T-helper 17 cell (primary cell): ENCODE measurements around the gene RASGRP3. TPM values are rescaled to one million over a fixed set of nuclear protein-coding genes. Genes with fewer than 3 reads are reported as not detected.

Source experiments
- ATAC-seq: fragments of 150-1000 bp; cut with Tn5 transposase; 2 replicates; pipeline ENCODE4 v1.10.0; 2021; ENCODE audit warnings: mild to moderate bottlenecking, moderate library complexity
- DNase-seq, 3 donors: peaks; one replicate each; pipeline versions ENCODE4 v3.0.0 to v3.0.0-alpha.2; 2020 to 2021
- H3K9me3 ChIP-seq: one replicate; pipeline ENCODE4 v1.7.0; 2013; ENCODE audit warnings: low read length, mild to moderate bottlenecking; ENCODE audit not compliant: control insufficient read depth, poor library complexity, severe bottlenecking
- H3K27ac Mint-ChIP-seq: one replicate; pipeline ENCODE4 v1.8.0; 2022; ENCODE audit warnings: mild to moderate bottlenecking, moderate library complexity, mixed read lengths
- H3K27me3 Mint-ChIP-seq: one replicate; pipeline ENCODE4 v1.8.0; 2022; ENCODE audit warnings: mixed read lengths
- H3K36me3 Mint-ChIP-seq: one replicate; pipeline ENCODE4 v1.8.0; 2022; ENCODE audit warnings: low read depth, mixed read lengths
- H3K4me1 Mint-ChIP-seq: one replicate; pipeline ENCODE4 v1.8.0; 2022; ENCODE audit warnings: mild to moderate bottlenecking, mixed read lengths
- H3K4me3 Mint-ChIP-seq: one replicate; pipeline ENCODE4 v1.8.0; 2022; ENCODE audit warnings: mild to moderate bottlenecking, moderate library complexity, mixed read lengths
- total RNA-seq, 4 donors: library from RNA in 2 of 4; stranded (reverse) in 2 of 4; gene quantifications; one replicate each; pipeline ENCODE4 v1.2.3 and lab custom pipeline; 2022 to 2026

Gene RASGRP3
- total RNA-seq, 2 donors from 2014 or later, result 3.9 to 13.5 TPM

- Mint-ChIP-seq H3K27me3 (peaks cover 5% of the 10 kb centered on the region), H3K4me1 (peaks cover 8% of the 10 kb centered on the region), H3K27ac (no peak overlapping the region), H3K36me3 (no peaks in the 10 kb centered on the region), H3K4me3 (no peak overlapping the region)
- no peaks in the 10 kb centered on the region for H3K9me3 ChIP-seq
- no peak for ATAC-seq
- DNase-seq, result no peak
Observed at GRCh38 chr2:33469238-33469637, 7.2 kb upstream of the RASGRP3 start.

- ATAC-seq (peak; percentile 77), DNase-seq (peak; percentile 44 to 77 (median 58))
- H3K27ac Mint-ChIP-seq, result peak overlapping the region; percentile 99
- peaks cover 22% of the 10 kb centered on the region for H3K4me1 Mint-ChIP-seq
- peak overlapping the region; percentile 96 for H3K4me3 Mint-ChIP-seq
- H3K27me3 Mint-ChIP-seq, result peaks cover 5% of the 10 kb centered on the region
- no peaks in the 10 kb centered on the region for H3K36me3 Mint-ChIP-seq
- H3K9me3 ChIP-seq, result no peaks in the 10 kb centered on the region
Observed at GRCh38 chr2:33475224-33476130, 972 bp upstream of the RASGRP3 start.

- H3K36me3 Mint-ChIP-seq, result no peaks in the 10 kb centered on the region
- DNase-seq (no peak), ATAC-seq (no peak)
- peaks cover 26% of the 10 kb centered on the region for H3K4me1 Mint-ChIP-seq
- peak overlapping the region; percentile 96 for H3K4me3 Mint-ChIP-seq
- no peaks in the 10 kb centered on the region for H3K9me3 ChIP-seq
- H3K27ac Mint-ChIP-seq, result peak overlapping the region; percentile 99
- H3K27me3 Mint-ChIP-seq, result peaks cover 5% of the 10 kb centered on the region
Observed at GRCh38 chr2:33476793-33477190, 343 bp downstream of the RASGRP3 start.

- H3K4me1 Mint-ChIP-seq, result peaks cover 29% of the 10 kb centered on the region
- no peaks in the 10 kb centered on the region for H3K9me3 ChIP-seq
- peaks cover 3% of the 10 kb centered on the region for H3K36me3 Mint-ChIP-seq
- H3K27me3 Mint-ChIP-seq, result no peaks in the 10 kb centered on the region
- peak overlapping the region; percentile 99 for H3K27ac Mint-ChIP-seq
- DNase-seq, result no peak
- no peak for ATAC-seq
- H3K4me3 Mint-ChIP-seq, result peak overlapping the region; percentile 96
Observed at GRCh38 chr2:33477473-33478468, 1.3 kb downstream of the RASGRP3 start.

GRCh38 chr2:33478968-33479731 is 2.7 kb downstream of the RASGRP3 start:
- no peak for ATAC-seq
- Mint-ChIP-seq H3K27ac (peak overlapping the region; percentile 99), H3K4me3 (no peak overlapping the region), H3K36me3 (peaks cover 3% of the 10 kb centered on the region), H3K27me3 (no peaks in the 10 kb centered on the region), H3K4me1 (peaks cover 28% of the 10 kb centered on the region)
- no peaks in the 10 kb centered on the region for H3K9me3 ChIP-seq
- DNase-seq, result no peak

- peaks cover 3% of the 10 kb centered on the region for H3K9me3 ChIP-seq
- Mint-ChIP-seq H3K27me3 (no peaks in the 10 kb centered on the region), H3K4me1 (peaks cover 14% of the 10 kb centered on the region), H3K4me3 (no peak overlapping the region), H3K27ac (no peak overlapping the region), H3K36me3 (peaks cover 3% of the 10 kb centered on the region)
- DNase-seq, result no peak
- no peak for ATAC-seq
Observed at GRCh38 chr2:33482518-33482917, 6.1 kb downstream of the RASGRP3 start.

GRCh38 chr2:33484042-33484621 is 7.7 kb downstream of the RASGRP3 start:
- Mint-ChIP-seq H3K27ac (peak overlapping the region; percentile 27), H3K36me3 (peaks cover 3% of the 10 kb centered on the region)
- ATAC-seq, result no peak

GRCh38 chr2:33485051-33485450 is 8.6 kb downstream of the RASGRP3 start:
- no peak overlapping the region for H3K4me3 Mint-ChIP-seq
- no peak for ATAC-seq
- peak overlapping the region; percentile 27 for H3K27ac Mint-ChIP-seq
- H3K9me3 ChIP-seq, result peaks cover 3% of the 10 kb centered on the region
- no peaks in the 10 kb centered on the region for H3K27me3 Mint-ChIP-seq
- H3K36me3 Mint-ChIP-seq, result peaks cover 4% of the 10 kb centered on the region
- DNase-seq, result no peak
- H3K4me1 Mint-ChIP-seq, result peaks cover 11% of the 10 kb centered on the region

More at GRCh38 chr2:33484042-33484621, 7.7 kb downstream of the RASGRP3 start:
- peaks cover 3% of the 10 kb centered on the region for H3K9me3 ChIP-seq
- no peaks in the 10 kb centered on the region for H3K27me3 Mint-ChIP-seq
- peak overlapping the region; percentile 50 for H3K4me3 Mint-ChIP-seq
- no peak for DNase-seq
- peaks cover 11% of the 10 kb centered on the region for H3K4me1 Mint-ChIP-seq

GRCh38 chr2:33486544-33486943 is 10.1 kb downstream of the RASGRP3 start:
- H3K27ac Mint-ChIP-seq, result no peak overlapping the region

GRCh38 chr2:33488178-33488690 is 11.8 kb downstream of the RASGRP3 start:
- Mint-ChIP-seq H3K4me3 (no peak overlapping the region), H3K27me3 (no peaks in the 10 kb centered on the region), H3K4me1 (peaks cover 10% of the 10 kb centered on the region), H3K27ac (no peak overlapping the region), H3K36me3 (peaks cover 3% of the 10 kb centered on the region)
- no peak for DNase-seq
- peaks cover 3% of the 10 kb centered on the region for H3K9me3 ChIP-seq
- ATAC-seq, result no peak

More at GRCh38 chr2:33486544-33486943, 10.1 kb downstream of the RASGRP3 start:
- H3K36me3 Mint-ChIP-seq, result peaks cover 6% of the 10 kb centered on the region
- no peaks in the 10 kb centered on the region for H3K27me3 Mint-ChIP-seq
- peaks cover 9% of the 10 kb centered on the region for H3K4me1 Mint-ChIP-seq
- no peak for ATAC-seq
- H3K4me3 Mint-ChIP-seq, result no peak overlapping the region
- no peak for DNase-seq
- H3K9me3 ChIP-seq, result peaks cover 3% of the 10 kb centered on the region

- peaks cover 3% of the 10 kb centered on the region for H3K36me3 Mint-ChIP-seq
- H3K9me3 ChIP-seq, result peaks cover 3% of the 10 kb centered on the region
- no peaks in the 10 kb centered on the region for H3K27me3 Mint-ChIP-seq
- no peak overlapping the region for H3K4me3 Mint-ChIP-seq
- H3K4me1 Mint-ChIP-seq, result peaks cover 10% of the 10 kb centered on the region
- H3K27ac Mint-ChIP-seq, result no peak overlapping the region
- DNase-seq (no peak), ATAC-seq (no peak)
Observed at GRCh38 chr2:33488715-33489540, 12.5 kb downstream of the RASGRP3 start.
